Stimulated activated CD4-positive, alpha-beta T cell treated with anti-CD3 and anti-CD28 coated beads, Interleukin-4, amount 100 ng/mL, for 24 hours (primary cell): ENCODE results near the gene USP17L18.
"Not testable (repeated sequence)": the region's sequence is repeated elsewhere in the genome, so short reads cannot be mapped to it uniquely, and the experiment has no call there.

ENCODE experiments used
- DNase-seq: peaks from one replicate; pipeline ENCODE4 v3.0.0-alpha.2; 2020

Gene USP17L18

GRCh38 chr4:9247953-9248680, at the start of gene USP17L18:
Gene USP17L18, plus strand, starts transcription at chr4:9248630. Its CDS starts 0 bp downstream, at chr4:9248630.
- peak; percentile 1 for DNase-seq

GRCh38 chr4:9210357-9210756, 38.1 kb upstream of the USP17L18 start, which contains the start of gene USP17L10:
Gene USP17L10, plus strand, starts transcription at chr4:9210657. Its CDS starts 0 bp downstream, at chr4:9210657.
- not testable (repeated sequence) for DNase-seq

- DNase-seq = peak; percentile 0
These were observed 33.7 kb upstream of the USP17L18 start for GRCh38 chr4:9214701-9215100.

DNA sequence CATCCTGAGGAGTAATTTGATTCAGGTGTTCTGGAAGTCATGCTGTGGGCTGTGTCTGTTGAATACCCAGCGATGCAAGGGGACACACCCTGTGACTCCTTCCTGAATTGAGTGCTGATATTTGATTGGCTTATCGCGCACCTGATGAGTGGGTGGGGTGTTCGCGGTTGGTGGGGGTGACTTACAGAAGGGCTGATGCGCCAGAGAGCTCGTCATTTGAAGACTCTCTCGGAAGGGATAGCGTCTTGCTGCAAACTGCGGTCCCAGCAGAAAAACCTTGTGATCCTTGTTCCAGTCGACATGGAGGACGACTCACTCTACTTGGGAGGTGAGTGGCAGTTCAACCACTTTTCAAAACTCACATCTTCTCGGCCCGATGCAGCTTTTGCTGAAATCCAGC, 33.3 kb upstream of the USP17L18 start, which contains the start of gene USP17L11:
TSS of gene USP17L11 (plus strand) at position 301 of the 400 bp plus-strand sequence. CDS start at position 301, 0 bp downstream.
- DNase-seq = not testable (repeated sequence)

GRCh38 chr4:9219852-9220251, 28.6 kb upstream of the USP17L18 start, which contains the start of gene USP17L12:
Gene USP17L12, plus strand, starts transcription at chr4:9220152. Its CDS starts 0 bp downstream, at chr4:9220152.
- not testable (repeated sequence) for DNase-seq

DNA sequence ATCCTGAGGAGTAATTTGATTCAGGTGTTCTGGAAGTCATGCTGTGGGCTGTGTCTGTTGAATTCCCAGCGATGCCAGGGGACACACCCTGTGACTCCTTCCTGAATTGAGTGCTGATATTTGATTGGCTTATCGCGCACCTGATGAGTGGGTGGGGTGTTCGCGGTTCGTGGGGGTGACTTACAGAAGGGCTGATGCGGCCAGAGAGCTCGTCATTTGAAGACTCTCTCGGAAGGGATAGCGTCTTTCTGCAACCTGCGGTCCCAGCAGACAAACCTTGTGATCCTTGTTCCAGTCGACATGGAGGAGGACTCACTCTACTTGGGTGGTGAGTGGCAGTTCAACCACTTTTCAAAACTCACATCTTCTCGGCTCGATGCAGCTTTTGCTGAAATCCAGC, 23.8 kb upstream of the USP17L18 start, which contains the start of gene USP17L13:
TSS of gene USP17L13 (plus strand) at position 301 of the 400 bp plus-strand sequence. CDS start at position 301, 0 bp downstream.
- DNase-seq = not testable (repeated sequence)

GRCh38 chr4:9230249-9230648, 18.2 kb upstream of the USP17L18 start:
- peak; percentile 0 for DNase-seq

DNA sequence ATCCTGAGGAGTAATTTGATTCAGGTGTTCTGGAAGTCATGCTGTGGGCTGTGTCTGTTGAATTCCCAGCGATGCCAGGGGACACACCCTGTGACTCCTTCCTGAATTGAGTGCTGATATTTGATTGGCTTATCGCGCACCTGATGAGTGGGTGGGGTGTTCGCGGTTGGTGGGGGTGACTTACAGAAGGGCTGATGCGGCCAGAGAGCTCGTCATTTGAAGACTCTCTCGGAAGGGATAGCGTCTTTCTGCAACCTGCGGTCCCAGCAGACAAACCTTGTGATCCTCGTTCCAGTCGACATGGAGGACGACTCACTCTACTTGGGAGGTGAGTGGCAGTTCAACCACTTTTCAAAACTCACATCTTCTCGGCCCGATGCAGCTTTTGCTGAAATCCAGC, 14.3 kb upstream of the USP17L18 start, which contains the start of gene USP17L15:
TSS of gene USP17L15 (plus strand) at position 301 of the 400 bp plus-strand sequence. CDS start at position 301, 0 bp downstream.
- DNase-seq = not testable (repeated sequence)

DNA sequence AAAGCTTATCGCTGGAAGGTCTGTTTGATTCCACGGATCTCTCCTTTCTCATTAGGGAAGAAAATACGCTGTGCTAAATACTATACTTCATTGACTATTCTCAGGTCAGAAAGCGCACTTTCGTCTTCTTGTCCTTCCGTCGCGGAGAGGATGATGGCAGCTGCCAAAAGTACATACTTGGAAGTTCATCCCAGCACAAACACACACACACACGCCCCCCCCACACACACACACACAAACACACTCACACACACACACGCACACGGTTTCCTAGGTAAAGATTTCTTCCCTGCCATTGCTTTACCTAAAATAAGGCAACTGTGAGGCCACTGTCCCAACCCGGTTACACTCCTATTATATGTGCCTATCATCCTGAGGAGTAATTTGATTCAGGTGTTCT, 10.0 kb upstream of the USP17L18 start:
- DNase-seq = not testable (repeated sequence)

DNA sequence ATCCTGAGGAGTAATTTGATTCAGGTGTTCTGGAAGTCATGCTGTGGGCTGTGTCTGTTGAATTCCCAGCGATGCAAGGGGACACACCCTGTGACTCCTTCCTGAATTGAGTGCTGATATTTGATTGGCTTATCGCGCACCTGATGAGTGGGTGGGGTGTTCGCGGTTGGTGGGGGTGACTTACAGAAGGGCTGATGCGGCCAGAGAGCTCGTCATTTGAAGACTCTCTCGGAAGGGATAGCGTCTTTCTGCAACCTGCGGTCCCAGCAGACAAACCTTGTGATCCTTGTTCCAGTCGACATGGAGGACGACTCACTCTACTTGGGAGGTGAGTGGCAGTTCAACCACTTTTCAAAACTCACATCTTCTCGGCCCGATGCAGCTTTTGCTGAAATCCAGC, 4.9 kb upstream of the USP17L18 start, which contains the start of gene USP17L17:
TSS of gene USP17L17 (plus strand) at position 301 of the 400 bp plus-strand sequence. CDS start at position 301, 0 bp downstream.
- not testable (repeated sequence) for DNase-seq

- DNase-seq = not testable (repeated sequence)
These were observed 4.6 kb downstream of the USP17L18 start, which contains the start of gene USP17L19 for GRCh38 chr4:9253078-9253477. Gene USP17L19, plus strand, starts transcription at chr4:9253378. Its CDS starts 0 bp downstream, at chr4:9253378.

DNA sequence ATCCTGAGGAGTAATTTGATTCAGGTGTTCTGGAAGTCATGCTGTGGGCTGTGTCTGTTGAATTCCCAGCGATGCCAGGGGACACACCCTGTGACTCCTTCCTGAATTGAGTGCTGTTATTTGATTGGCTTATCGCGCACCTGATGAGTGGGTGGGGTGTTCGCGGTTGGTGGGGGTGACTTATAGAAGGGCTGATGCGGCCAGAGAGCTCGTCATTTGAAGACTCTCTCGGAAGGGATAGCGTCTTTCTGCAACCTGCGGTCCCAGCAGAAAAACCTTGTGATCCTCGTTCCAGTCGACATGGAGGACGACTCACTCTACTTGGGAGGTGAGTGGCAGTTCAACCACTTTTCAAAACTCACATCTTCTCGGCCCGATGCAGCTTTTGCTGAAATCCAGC, 9.4 kb downstream of the USP17L18 start, which contains the start of gene USP17L20:
TSS of gene USP17L20 (plus strand) at position 301 of the 400 bp plus-strand sequence. CDS start at position 301, 0 bp downstream.
- DNase-seq = not testable (repeated sequence)

GRCh38 chr4:9262572-9262971, 14.1 kb downstream of the USP17L18 start, which contains the start of gene USP17L21:
Gene USP17L21, plus strand, starts transcription at chr4:9262872. Its CDS starts 0 bp downstream, at chr4:9262872.
- DNase-seq = not testable (repeated sequence)

DNA sequence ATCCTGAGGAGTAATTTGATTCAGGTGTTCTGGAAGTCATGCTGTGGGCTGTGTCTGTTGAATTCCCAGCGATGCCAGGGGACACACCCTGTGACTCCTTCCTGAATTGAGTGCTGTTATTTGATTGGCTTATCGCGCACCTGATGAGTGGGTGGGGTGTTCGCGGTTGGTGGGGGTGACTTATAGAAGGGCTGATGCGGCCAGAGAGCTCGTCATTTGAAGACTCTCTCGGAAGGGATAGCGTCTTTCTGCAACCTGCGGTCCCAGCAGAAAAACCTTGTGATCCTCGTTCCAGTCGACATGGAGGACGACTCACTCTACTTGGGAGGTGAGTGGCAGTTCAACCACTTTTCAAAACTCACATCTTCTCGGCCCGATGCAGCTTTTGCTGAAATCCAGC, 18.9 kb downstream of the USP17L18 start, which contains the start of gene USP17L22:
TSS of gene USP17L22 (plus strand) at position 301 of the 400 bp plus-strand sequence. CDS start at position 301, 0 bp downstream.
- not testable (repeated sequence) for DNase-seq

GRCh38 chr4:9271719-9272118, 23.3 kb downstream of the USP17L18 start:
- DNase-seq = peak; percentile 3
